HL-60 (cell line): ENCODE results near the gene PTGER3.

Experiments
- DNase-seq, 2 experiments: peaks; one replicate each; pipeline ENCODE4 v3.0.0-alpha.2; 2010 to 2020; ENCODE audit warnings: low read depth in 1 of 2, low spot score in 1 of 2
- H3K27ac ChIP-seq: fragments of 250-450 bp; sonication (Bioruptor Pico); replicated peaks from 2 replicates; pipeline ENCODE4 v1.5.1; 2020; ENCODE audit warnings: mild to moderate bottlenecking, moderate library complexity
- H3K27me3 ChIP-seq: fragments of 250-450 bp; sonication (Bioruptor Pico); 2 replicates; pipeline ENCODE4 v1.5.1; 2021; ENCODE audit warnings: mild to moderate bottlenecking, moderate library complexity; ENCODE audit not compliant: insufficient read depth, poor library complexity, severe bottlenecking
- H3K4me3 ChIP-seq: replicated peaks from 2 replicates; pipeline ENCODE4 v1.5.1; 2011; ENCODE audit warnings: mild to moderate bottlenecking, control low read depth, low read length; ENCODE audit not compliant: insufficient read depth
- GABPA ChIP-seq: IDR thresholded peaks from 2 replicates; pipeline ENCODE4 v1.6.1; 2012; ENCODE audit warnings: low read depth
- POLR2AphosphoS5 ChIP-seq: IDR thresholded peaks from 2 replicates; pipeline ENCODE4 v1.6.1; 2012; ENCODE audit warnings: low read depth
- SPI1 ChIP-seq: IDR thresholded peaks from 2 replicates; pipeline ENCODE4 v1.6.1; 2012; ENCODE audit warnings: low read depth, mild to moderate bottlenecking, borderline replicate concordance
- long read RNA-seq: library from polyadenylated mRNA; unstranded; transcript quantifications from one replicate; pipeline ENCODE4 v2.0.0, GENCODE V29; 2020
- TF ChIP-seq, protein P1 (sequence below): IDR thresholded peaks from one replicate; pipeline ENCODE4 v1.5.1; 2011; ENCODE audit warnings: low read length, control low read depth, inconsistent platforms; ENCODE audit not compliant: insufficient read depth
- TF ChIP-seq, protein P2 (sequence below): IDR thresholded peaks from 2 replicates; pipeline ENCODE4 v1.6.1; 2012; ENCODE audit warnings: low read depth; ENCODE audit not compliant: insufficient replicate concordance

Gene PTGER3
- long read RNA-seq, partial matches to known transcripts, result 0 of 1 reads
- long read RNA-seq, other reads (novel, unspliced or antisense), result 1 of 1 reads

DNA sequence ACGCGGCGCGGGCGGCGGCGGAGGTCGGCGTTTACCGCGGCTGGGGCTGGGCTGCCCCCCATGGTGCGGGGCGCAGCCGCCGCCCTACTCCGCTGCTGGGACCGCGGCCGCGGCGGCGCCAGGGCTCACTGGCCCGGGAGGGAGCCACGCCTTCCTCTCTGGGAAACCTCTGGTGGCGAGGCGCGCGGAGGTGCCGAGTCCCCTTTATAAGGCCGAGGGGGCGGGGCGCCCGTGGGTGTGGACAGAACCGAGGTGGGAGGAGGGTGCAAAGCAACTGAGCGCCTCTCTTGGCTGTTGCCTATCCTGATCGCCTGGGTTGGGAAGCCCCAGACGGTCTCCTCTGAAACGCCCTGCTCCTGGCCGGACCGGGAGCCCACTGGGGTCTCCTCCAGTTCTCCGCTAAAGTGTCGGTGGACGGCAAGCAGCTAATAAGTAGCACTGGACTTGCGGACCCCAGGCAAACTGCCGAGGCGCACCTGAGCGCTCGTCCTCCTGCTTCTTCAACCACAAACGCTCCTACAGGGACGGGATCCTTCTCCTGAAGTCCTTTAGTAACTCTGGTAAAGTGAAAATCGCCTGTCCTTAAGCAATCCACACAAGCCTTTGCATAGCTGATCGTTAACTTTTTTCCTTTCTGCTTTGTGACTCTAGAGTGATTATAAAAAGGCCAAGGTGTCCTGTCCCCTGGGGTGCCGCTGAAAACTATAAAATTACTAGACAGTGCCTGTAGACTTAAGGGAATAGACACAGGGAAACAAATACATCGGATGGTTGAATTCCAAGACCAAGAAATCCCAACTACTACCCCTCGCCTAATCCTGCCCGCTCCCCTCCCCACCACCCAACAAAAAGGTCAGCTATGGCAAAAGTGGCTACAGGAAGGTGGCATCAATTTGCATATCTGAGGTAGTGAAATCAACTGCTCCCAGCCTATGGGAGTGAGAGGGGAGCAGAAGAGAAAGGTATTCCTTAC lies at the start of gene PTGER3:
Gene PTGER3, minus strand, starts transcription at position 182 of the 973 bp plus-strand sequence. CDS start 239 bp downstream, outside the sequence.
- Histone ChIP-seq H3K27me3 (peaks cover 35% of the 10 kb centered on the region), H3K4me3 (peak within 1 kb of the TSS; percentile 33), H3K27ac (no peak within 1 kb of the TSS)
- peak in 1 of 2 experiments; percentile 22 for DNase-seq
- TF ChIP-seq POLR2AphosphoS5, result no peak
- no peak for TF ChIP-seq GABPA
- no peak for TF ChIP-seq SPI1
- TF ChIP-seq, protein P1, sequence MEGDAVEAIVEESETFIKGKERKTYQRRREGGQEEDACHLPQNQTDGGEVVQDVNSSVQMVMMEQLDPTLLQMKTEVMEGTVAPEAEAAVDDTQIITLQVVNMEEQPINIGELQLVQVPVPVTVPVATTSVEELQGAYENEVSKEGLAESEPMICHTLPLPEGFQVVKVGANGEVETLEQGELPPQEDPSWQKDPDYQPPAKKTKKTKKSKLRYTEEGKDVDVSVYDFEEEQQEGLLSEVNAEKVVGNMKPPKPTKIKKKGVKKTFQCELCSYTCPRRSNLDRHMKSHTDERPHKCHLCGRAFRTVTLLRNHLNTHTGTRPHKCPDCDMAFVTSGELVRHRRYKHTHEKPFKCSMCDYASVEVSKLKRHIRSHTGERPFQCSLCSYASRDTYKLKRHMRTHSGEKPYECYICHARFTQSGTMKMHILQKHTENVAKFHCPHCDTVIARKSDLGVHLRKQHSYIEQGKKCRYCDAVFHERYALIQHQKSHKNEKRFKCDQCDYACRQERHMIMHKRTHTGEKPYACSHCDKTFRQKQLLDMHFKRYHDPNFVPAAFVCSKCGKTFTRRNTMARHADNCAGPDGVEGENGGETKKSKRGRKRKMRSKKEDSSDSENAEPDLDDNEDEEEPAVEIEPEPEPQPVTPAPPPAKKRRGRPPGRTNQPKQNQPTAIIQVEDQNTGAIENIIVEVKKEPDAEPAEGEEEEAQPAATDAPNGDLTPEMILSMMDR, result no peak
- TF ChIP-seq, protein P2, sequence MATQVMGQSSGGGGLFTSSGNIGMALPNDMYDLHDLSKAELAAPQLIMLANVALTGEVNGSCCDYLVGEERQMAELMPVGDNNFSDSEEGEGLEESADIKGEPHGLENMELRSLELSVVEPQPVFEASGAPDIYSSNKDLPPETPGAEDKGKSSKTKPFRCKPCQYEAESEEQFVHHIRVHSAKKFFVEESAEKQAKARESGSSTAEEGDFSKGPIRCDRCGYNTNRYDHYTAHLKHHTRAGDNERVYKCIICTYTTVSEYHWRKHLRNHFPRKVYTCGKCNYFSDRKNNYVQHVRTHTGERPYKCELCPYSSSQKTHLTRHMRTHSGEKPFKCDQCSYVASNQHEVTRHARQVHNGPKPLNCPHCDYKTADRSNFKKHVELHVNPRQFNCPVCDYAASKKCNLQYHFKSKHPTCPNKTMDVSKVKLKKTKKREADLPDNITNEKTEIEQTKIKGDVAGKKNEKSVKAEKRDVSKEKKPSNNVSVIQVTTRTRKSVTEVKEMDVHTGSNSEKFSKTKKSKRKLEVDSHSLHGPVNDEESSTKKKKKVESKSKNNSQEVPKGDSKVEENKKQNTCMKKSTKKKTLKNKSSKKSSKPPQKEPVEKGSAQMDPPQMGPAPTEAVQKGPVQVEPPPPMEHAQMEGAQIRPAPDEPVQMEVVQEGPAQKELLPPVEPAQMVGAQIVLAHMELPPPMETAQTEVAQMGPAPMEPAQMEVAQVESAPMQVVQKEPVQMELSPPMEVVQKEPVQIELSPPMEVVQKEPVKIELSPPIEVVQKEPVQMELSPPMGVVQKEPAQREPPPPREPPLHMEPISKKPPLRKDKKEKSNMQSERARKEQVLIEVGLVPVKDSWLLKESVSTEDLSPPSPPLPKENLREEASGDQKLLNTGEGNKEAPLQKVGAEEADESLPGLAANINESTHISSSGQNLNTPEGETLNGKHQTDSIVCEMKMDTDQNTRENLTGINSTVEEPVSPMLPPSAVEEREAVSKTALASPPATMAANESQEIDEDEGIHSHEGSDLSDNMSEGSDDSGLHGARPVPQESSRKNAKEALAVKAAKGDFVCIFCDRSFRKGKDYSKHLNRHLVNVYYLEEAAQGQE, result no peak

DNA sequence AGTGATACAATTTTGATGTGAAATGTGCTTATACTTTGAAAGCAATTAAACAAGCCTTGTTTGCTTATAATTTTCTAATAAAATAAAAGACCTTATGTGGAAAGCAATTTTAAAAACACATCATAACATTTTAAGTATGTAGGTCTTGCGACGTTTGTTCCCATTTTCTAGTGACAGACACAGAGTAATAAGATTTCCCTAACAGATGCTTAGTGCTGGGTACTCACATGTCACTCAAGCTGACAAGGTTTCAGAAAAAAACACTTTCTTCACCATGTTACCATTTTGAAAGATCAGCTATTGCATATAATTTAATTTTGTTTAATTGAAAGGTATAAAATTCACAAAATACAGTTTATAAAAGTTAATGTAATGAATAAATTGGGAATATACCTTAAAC lies 47.3 kb upstream of the PTGER3 start:
- TF ChIP-seq, protein P1, result no peak
- no peak for TF ChIP-seq GABPA
- TF ChIP-seq, protein P2, result no peak
- no peak for TF ChIP-seq SPI1
- TF ChIP-seq POLR2AphosphoS5, result no peak
- no peak overlapping the region for H3K4me3 ChIP-seq
- no peak for DNase-seq
- H3K27me3 ChIP-seq, result no peaks in the 10 kb centered on the region
- H3K27ac ChIP-seq, result no peak overlapping the region

DNA sequence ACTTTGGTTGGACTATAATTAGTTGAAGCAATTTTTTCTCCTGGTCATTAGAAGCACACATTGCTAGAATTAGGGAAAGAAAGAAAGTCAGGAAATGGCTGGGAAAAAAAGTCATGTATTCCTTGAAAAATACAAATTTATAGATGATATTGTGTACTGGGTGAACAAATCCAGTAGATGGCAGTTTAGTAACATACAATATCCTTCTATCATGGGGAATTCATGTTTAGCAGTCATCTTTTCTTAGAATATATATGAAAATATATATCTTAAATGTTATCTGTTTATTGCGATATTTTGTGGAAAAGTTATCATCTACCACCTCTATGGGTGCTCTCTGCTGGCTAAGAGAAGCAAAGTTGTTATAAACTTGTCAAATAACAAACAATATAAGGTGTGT lies 46.3 kb upstream of the PTGER3 start:
- no peak overlapping the region for H3K4me3 ChIP-seq
- no peaks in the 10 kb centered on the region for H3K27me3 ChIP-seq
- no peak for DNase-seq
- TF ChIP-seq, protein P2, result no peak
- no peak for TF ChIP-seq GABPA
- TF ChIP-seq, protein P1, result peak; percentile 0
- TF ChIP-seq SPI1, result no peak
- H3K27ac ChIP-seq, result no peak overlapping the region
